HG02763 (cell line): ENCODE measurements around the gene NDFIP1.
A peak's percentile ranks its signal among the peaks of the same experiment; 100 is the strongest.

Experiments used
- ATAC-seq: cut with Tn5 transposase; IDR thresholded peaks from one replicate; pipeline ENCODE4 v1.9.1; 2021; ENCODE audit warnings: mild to moderate bottlenecking, moderate library complexity; ENCODE audit not compliant: unreplicated experiment

NDFIP1 gene

GRCh38 chr5:142117579-142118151, 9.1 kb downstream of the NDFIP1 start:
- ATAC-seq, result no peak

- no peak for ATAC-seq
Measured at GRCh38 chr5:142118155-142118686, 9.6 kb downstream of the NDFIP1 start.

- ATAC-seq, result no peak
Measured at GRCh38 chr5:142119051-142119625, 10.6 kb downstream of the NDFIP1 start.

- ATAC-seq, result no peak
Measured at GRCh38 chr5:142120247-142120935, 11.8 kb downstream of the NDFIP1 start.

GRCh38 chr5:142122121-142122520, 13.5 kb downstream of the NDFIP1 start:
- ATAC-seq, result no peak

- ATAC-seq, result no peak
Measured at GRCh38 chr5:142125378-142125777, 16.8 kb downstream of the NDFIP1 start.

GRCh38 chr5:142125963-142126362, 17.4 kb downstream of the NDFIP1 start:
- no peak for ATAC-seq

- no peak for ATAC-seq
Measured at GRCh38 chr5:142128675-142129208, 20.2 kb downstream of the NDFIP1 start.

- no peak for ATAC-seq
Measured at GRCh38 chr5:142129446-142130066, 21.0 kb downstream of the NDFIP1 start.

GRCh38 chr5:142131394-142131793, 22.8 kb downstream of the NDFIP1 start:
- no peak for ATAC-seq

- ATAC-seq, result no peak
Measured at GRCh38 chr5:142132916-142133315, 24.3 kb downstream of the NDFIP1 start.

- ATAC-seq, result no peak
Measured at GRCh38 chr5:142133330-142134206, 25.0 kb downstream of the NDFIP1 start.

- ATAC-seq, result no peak
Measured at GRCh38 chr5:142134331-142135010, 25.9 kb downstream of the NDFIP1 start.

GRCh38 chr5:142141463-142141862, 32.9 kb downstream of the NDFIP1 start:
- no peak for ATAC-seq

- ATAC-seq, result no peak
Measured at GRCh38 chr5:142143878-142144277, 35.3 kb downstream of the NDFIP1 start.

- ATAC-seq, result peak; percentile 56
Measured at GRCh38 chr5:142145106-142145900, 36.7 kb downstream of the NDFIP1 start.

- ATAC-seq, result no peak
Measured at GRCh38 chr5:142149363-142149762, 40.8 kb downstream of the NDFIP1 start.

- no peak for ATAC-seq
Measured at GRCh38 chr5:142150431-142150830, 41.9 kb downstream of the NDFIP1 start.
